ENCODE results near the gene SYCP2L.
"Not testable (repeated sequence)": the region's sequence is repeated elsewhere in the genome, so short reads cannot be mapped to it uniquely, and the experiment has no call there.

GRCh38 chr6:10886365-10886690, 524 bp upstream of the SYCP2L start:
- TF ChIP-seq CTCF (IDR thresholded peaks at IDR 0.05; ENCODE audit: low read depth, low read length, poor library complexity, severe bottlenecking); EZH2phosphoT487 (IDR thresholded peaks at IDR 0.05; ENCODE audit: borderline replicate concordance, low read length): not testable (repeated sequence)
